NOMO-1 treated with dmso at 0.1 percent for 144 hours (cell line): ENCODE results near the gene APOL2.
"Not testable (repeated sequence)": the region's sequence is repeated elsewhere in the genome, so short reads cannot be mapped to it uniquely, and the experiment has no call there.

ENCODE experiments used
- DNase-seq: peaks from one replicate; lab custom pipeline; 2025; ENCODE audit not compliant: unreplicated experiment; lab: John Stamatoyannopoulos, UW

APOL2 gene

GRCh38 chr22:36239401-36240171 is at the start of gene APOL2:
APOL2 (minus strand) TSS chr22:36239527; CDS start chr22:36233162, 6,365 bp downstream.
- peak; percentile 88 for DNase-seq

GRCh38 chr22:36288571-36289405 is 49.5 kb upstream of the APOL2 start:
- DNase-seq, result no peak

GRCh38 chr22:36287881-36288515 is 48.7 kb upstream of the APOL2 start:
- no peak for DNase-seq

- peak; percentile 8 for DNase-seq
Measured at GRCh38 chr22:36286096-36286957, 47.0 kb upstream of the APOL2 start.

- DNase-seq, result no peak
Measured at GRCh38 chr22:36285545-36285944, 46.2 kb upstream of the APOL2 start.

- DNase-seq, result no peak
Measured at GRCh38 chr22:36285017-36285416, 45.7 kb upstream of the APOL2 start.

- no peak for DNase-seq
Measured at GRCh38 chr22:36284171-36284571, 44.8 kb upstream of the APOL2 start.

- DNase-seq, result no peak
Measured at GRCh38 chr22:36282328-36282831, 43.1 kb upstream of the APOL2 start.

- DNase-seq, result no peak
Measured at GRCh38 chr22:36281781-36282327, 42.5 kb upstream of the APOL2 start.

GRCh38 chr22:36280379-36280778 is 41.1 kb upstream of the APOL2 start:
- no peak for DNase-seq

GRCh38 chr22:36279219-36279666 is 39.9 kb upstream of the APOL2 start:
- DNase-seq, result peak; percentile 15

- no peak for DNase-seq
Measured at GRCh38 chr22:36277482-36278291, 38.4 kb upstream of the APOL2 start.

- DNase-seq, result no peak
Measured at GRCh38 chr22:36274531-36274930, 35.2 kb upstream of the APOL2 start.

GRCh38 chr22:36271951-36272350 is 32.6 kb upstream of the APOL2 start:
- not testable (repeated sequence) for DNase-seq

GRCh38 chr22:36271231-36271630 is 31.9 kb upstream of the APOL2 start:
- not testable (repeated sequence) for DNase-seq

GRCh38 chr22:36267896-36268485 is 28.7 kb upstream of the APOL2 start:
- DNase-seq, result no peak

GRCh38 chr22:36267058-36267457 is 27.7 kb upstream of the APOL2 start:
- no peak for DNase-seq

GRCh38 chr22:36263886-36264664 is 24.7 kb upstream of the APOL2 start:
- not testable (repeated sequence) for DNase-seq
